HG02943 (cell line): ENCODE data around the gene KCND3.

Source experiments
- ATAC-seq: cut with Tn5 transposase; IDR thresholded peaks from one replicate; pipeline ENCODE4 v1.9.1; 2021; ENCODE audit warnings: mild to moderate bottlenecking, low read depth, moderate library complexity; ENCODE audit not compliant: unreplicated experiment

KCND3 gene

DNA sequence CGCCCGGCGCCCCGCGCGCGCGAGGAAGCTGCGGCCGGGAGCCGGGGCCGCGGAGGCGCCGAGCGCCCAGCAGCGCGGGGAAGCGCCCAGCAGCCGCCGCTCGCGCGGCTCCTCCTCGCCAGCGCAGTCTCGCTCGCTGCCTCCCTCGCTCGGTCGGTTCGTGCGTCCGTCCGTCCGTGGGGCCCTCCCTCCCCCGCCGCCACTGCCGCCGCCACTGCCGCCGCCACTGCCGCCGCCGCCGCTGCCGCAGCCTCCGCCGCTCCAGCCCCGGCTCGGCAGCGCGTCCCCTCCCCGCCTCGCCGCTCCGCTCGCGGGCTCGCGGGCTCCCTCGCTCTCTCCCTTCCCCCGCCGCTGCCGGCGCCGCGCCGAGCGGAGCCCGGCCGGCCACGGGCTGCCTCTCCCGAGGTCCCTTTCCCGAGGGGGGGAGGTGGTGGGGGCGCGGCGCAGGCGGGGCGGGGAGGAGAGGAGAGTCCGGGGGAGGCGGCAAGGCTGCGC, at the start of gene KCND3:
TSS of gene KCND3 (minus strand) at position 138 of the 495 bp plus-strand sequence.
- no peak for ATAC-seq

DNA sequence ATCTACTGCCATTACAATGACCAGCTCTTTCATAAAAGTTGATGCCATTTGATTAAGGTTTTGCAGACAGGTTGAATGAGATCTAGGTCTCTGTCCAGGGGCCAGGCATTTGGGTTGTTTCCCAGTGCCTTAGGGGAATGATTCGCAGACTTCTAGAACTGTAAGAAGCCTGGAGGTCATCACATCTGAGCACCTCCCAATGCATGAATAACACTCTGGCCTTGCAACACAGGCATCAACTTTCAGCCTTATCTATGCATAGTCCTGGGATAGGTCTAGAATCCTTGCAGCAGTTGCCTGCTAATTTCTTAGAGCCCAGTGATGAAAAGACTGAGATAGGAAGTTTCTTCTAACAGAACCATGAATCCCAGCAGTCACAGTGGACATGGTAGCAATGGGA, 44.8 kb upstream of the KCND3 start:
- ATAC-seq, result no peak

DNA sequence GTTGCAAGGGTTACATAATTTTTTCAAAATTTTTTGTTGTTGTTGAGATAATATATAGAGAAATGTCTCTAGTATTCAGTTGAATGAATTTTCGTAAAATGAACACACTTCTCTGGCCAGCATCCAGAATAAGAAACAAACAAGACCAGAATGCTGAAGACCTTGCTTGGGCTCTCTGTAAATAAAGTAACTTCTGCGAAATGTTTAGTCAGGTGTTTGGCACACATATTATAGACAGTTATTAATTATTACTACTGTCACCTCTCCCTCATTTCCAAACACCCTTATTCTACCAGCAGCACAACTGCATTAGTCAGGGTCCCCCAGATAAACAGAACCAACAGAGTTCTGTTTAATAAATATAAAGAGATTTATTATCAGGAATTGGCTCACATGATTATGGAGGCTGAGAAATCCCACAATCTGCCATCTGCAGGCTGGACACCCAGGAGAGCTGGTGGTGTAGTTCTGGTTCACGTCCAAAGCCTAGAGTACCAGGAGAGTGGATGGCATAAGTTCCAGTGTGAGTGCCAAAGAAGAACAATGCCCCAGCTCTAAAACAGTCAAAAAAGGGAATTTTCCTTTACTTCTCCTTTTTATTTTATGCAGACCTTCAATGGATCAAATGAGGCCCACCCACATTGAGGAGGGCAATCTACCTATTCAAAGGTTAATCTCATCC, 44.1 kb upstream of the KCND3 start:
- no peak for ATAC-seq

- no peak for ATAC-seq
These were observed 40.7 kb upstream of the KCND3 start for GRCh38 chr1:112030157-112030556.

- ATAC-seq, result no peak
These were observed 38.2 kb upstream of the KCND3 start for GRCh38 chr1:112027696-112028095.

DNA sequence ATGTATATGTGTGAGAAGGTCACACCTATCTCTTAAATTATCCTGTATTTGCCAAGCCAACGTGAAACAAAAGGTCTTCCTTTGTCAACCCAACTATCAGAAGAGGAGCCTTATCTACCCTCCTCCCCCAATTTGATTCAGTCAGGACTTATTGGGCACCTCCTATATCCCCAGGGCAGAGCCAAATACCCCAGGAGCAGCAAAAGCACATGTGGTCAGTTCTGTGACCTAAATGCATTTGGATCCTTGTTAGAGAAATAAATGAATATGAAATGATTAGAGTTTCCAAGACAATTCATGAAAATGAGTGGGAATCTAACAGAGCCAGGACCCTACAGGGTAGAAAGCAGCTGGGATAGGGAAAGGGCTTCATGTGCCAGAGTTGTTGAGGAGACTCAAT, 37.0 kb upstream of the KCND3 start:
- ATAC-seq, result no peak

DNA sequence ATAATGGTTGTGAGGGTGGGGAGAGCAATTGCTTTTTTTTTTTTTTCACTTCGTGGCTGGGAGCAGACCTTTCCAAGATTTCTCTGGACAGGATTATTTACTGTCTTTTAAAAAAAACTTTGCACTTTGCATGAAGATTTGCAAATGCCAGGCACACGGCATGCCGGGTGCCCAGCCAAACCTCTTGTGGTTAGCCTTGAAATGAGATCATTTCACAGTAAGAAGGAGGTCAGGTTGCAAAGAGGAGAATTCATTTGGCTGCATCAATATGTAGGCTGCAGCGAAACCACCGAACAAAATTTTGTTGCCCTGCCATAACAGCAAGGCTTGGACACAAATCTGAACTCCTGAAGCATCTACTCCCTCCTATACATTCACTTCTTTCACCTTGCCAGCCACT, 36.5 kb upstream of the KCND3 start:
- ATAC-seq, result no peak

DNA sequence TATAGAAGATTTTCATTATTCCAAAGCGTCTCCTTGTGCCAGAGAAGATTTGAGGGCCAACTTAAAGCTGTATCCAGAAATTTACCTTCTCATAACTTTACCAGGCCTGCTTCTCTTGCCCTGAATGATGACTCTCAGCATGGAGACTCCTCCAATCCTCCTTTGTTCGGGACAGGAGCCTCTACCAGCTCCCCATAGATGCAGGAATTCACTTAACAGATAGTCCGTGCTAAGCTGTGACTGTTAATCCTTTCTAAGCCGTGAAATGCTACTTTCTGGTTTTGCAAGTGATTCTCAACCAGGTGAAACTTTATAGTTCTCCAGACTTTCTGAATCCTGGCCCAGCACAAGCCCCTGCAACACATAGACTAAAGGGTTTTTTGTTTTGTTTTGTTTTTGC, 31.8 kb upstream of the KCND3 start:
- no peak for ATAC-seq

- ATAC-seq, result no peak
These were observed 27.7 kb upstream of the KCND3 start for GRCh38 chr1:112017183-112017582.

- ATAC-seq, result no peak
These were observed 23.4 kb upstream of the KCND3 start for GRCh38 chr1:112012823-112013222.

GRCh38 chr1:112011202-112011601, 21.7 kb upstream of the KCND3 start:
- ATAC-seq, result no peak

DNA sequence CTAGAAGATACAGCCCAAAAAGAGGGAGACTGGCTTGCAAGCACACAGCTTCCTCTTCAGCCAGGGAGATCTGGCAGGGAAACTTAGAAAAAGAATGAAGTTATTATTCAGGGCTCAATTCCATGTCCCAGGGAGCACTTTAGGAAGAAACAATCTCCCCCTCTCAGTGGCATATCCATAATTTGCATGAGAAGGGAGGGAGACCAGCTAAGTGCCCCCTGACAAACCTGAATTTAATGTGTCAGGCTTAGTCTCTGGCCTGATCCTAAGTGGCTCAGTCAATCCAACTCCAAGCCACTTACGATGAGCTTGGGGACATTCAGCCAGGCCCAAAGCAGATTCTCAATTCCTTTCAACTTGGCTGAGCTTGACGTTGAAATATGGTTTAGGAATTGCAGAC, 17.7 kb upstream of the KCND3 start:
- no peak for ATAC-seq

GRCh38 chr1:112006416-112007025, 17.1 kb upstream of the KCND3 start:
- ATAC-seq, result no peak

- no peak for ATAC-seq
These were observed 14.6 kb upstream of the KCND3 start for GRCh38 chr1:112004076-112004475.

- no peak for ATAC-seq
These were observed 13.0 kb upstream of the KCND3 start for GRCh38 chr1:112002514-112002913.

DNA sequence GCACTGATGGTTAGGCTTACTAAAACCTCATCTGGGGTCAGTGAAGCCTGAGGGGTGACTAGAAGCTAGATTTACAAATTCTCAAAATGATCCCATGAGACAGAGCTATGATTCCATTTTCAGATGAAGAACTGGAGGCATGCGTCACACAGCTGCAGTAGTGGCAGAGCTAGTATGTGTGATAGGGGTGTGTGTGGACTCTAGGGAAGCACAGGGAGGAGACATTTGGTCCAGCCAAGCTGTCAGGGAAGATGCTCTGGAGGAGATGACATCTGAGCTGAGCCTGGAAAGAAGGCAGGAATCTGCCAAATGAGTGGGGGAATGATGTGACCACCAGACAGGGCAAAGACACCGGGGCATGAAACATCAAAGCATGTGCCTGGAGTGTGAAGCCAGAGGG, 12.0 kb upstream of the KCND3 start:
- no peak for ATAC-seq

- no peak for ATAC-seq
These were observed 10.6 kb upstream of the KCND3 start for GRCh38 chr1:112000048-112000447.

DNA sequence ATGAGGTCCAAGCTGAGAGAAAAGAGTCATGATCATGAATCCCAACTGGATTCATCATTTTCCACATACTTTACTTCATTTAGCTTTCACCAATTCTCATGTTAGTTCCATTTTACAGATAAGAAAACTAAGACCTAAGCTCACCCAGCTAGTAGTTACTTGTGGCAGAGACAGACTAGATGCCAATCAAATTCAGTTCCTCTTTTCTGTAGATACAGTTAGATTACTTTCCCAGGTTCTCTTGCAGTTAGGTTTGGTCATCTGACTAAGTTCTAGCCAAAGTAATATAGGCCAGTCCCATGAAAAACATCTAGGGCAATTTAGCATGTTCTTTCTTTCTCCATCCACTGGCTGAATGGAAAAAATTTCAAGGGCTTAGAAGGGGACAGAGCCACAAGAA, 8.9 kb upstream of the KCND3 start:
- ATAC-seq, result no peak

DNA sequence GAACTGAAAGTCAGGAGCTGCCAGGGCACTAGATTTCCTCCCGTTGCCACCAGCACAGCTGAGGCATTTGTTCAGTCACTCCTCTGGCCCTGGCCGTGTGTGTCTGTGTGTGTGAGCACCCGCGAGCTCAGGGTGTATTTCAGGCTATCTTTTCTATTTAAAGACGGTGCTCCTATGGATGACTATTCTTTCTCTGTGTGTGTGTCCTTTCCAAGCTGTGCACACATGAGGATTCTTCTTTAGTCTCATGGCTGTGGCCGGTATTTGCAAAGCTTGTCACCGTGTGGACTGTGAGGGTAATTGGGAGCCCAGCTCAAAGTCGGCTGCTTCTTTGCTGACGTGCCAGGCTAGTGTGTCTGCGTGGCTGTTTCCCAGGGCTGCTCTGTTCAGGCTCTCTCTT, 3.0 kb upstream of the KCND3 start:
- no peak for ATAC-seq

GRCh38 chr1:111990878-111991718, 1.6 kb upstream of the KCND3 start:
- no peak for ATAC-seq
